GM13976 (cell line): ENCODE data around the gene C3orf49.
A peak's percentile ranks its signal among the peaks of the same experiment; 100 is the strongest.

Experiments
- DNase-seq: peaks from one replicate; pipeline ENCODE4 v3.0.0; 2012; ENCODE audit warnings: low spot score
- CTCF ChIP-seq: IDR thresholded peaks from 2 replicates; pipeline ENCODE4 v1.5.1; 2012; ENCODE audit warnings: borderline replicate concordance, mild to moderate bottlenecking; ENCODE audit not compliant: insufficient read depth; ENCODE audit errors: extremely low read depth, missing control alignments, control extremely low read depth
- in situ Hi-C: fragments of 300-500 bp; cut with MboI; formaldehyde crosslinking; loops from one replicate; pipeline ENCODE4 v1.12.0; 2022; ENCODE audit warnings: low sequenced_read_pairs, mixed read lengths, inconsistent platforms; ENCODE audit not compliant: unreplicated experiment

The C3orf49 gene

GRCh38 chr3:63853106-63853505 is 34.0 kb downstream of the C3orf49 start:
- no peak for DNase-seq
- TF ChIP-seq CTCF: no peak
- in situ Hi-C loops: no loop called here

GRCh38 chr3:63855333-63855940 is 36.3 kb downstream of the C3orf49 start:
- in situ Hi-C loops: no loop called here
- no peak for DNase-seq
- no peak for TF ChIP-seq CTCF

GRCh38 chr3:63857311-63857710 is 38.2 kb downstream of the C3orf49 start:
- DNase-seq: no peak
- TF ChIP-seq CTCF: no peak
- in situ Hi-C loops: no loop called here

GRCh38 chr3:63860776-63861175 is 41.7 kb downstream of the C3orf49 start:
- no peak for DNase-seq
- in situ Hi-C loops: no loop called here
- no peak for TF ChIP-seq CTCF

GRCh38 chr3:63861306-63861705 is 42.2 kb downstream of the C3orf49 start:
- in situ Hi-C loops: no loop called here
- no peak for DNase-seq
- no peak for TF ChIP-seq CTCF

GRCh38 chr3:63862804-63863149 is 43.7 kb downstream of the C3orf49 start:
- in situ Hi-C loops: no loop called here
- no peak for TF ChIP-seq CTCF

More at GRCh38 chr3:63862804-63863149, 43.7 kb downstream of the C3orf49 start:
- peak; percentile 34 for DNase-seq
